Activated CD8-positive, alpha-beta memory T cell treated with anti-CD3 and anti-CD28 coated beads for 36 hours (primary cell): Measurements from ENCODE around the gene PLAU. TPM values are rescaled to one million over a fixed set of nuclear protein-coding genes. Genes with fewer than 3 reads are reported as not detected.

Experiments
- CTCF ChIA-PET: fragments of 350-600 bp; sonication (Branson Sonifier 250); formaldehyde crosslinking; loops from one replicate; lab custom pipeline; 2021; ENCODE audit warnings: antibody characterized with exemption; lab: Charles Lee
- POLR2A ChIA-PET: fragments of 350-600 bp; sonication (Branson Sonifier 250); formaldehyde crosslinking; loops from one replicate; lab custom pipeline; 2021; ENCODE audit warnings: antibody characterized with exemption; lab: Charles Lee
- total RNA-seq, 2 experiments: library from RNA; stranded (reverse); gene quantifications; one replicate each; pipeline ENCODE4 v1.2.3, GENCODE V29; 2021

The PLAU gene
- total RNA-seq, 2 experiments from 2014 or later = 0.25 to 0.38 TPM

DNA sequence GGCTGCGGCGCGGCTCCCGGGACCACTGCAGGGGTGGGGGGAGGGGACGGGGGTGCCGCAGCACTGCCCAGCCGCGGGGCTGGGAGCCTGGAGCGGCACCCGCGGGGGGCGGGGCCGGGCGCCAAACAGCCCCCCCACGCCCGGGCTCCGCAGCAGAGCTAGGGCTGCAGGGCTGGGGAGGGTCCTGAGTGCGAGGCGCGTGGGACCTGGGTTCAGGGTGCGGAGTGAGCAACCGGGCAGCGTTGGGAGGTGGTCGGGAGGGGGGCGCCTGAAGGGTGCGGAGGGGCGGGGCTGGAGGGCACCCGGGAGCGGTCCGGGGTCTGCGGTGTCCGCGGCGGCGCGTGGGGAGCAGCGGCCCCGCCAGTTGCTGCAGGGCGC, 37.1 kb upstream of the PLAU start:
- CTCF ChIA-PET = interaction anchor here (1.0 to 8.2 kb wide), 4 partner anchors 8 to 67 kb away, joined by 3 to 144 read pairs (median 6); no protein-coding TSS in a partner anchor
- POLR2A ChIA-PET = interaction anchor here (1.3 to 2.1 kb wide), 3 partner anchors 8 to 80 kb away, joined by 3 to 14 read pairs (median 4); no protein-coding TSS in a partner anchor

DNA sequence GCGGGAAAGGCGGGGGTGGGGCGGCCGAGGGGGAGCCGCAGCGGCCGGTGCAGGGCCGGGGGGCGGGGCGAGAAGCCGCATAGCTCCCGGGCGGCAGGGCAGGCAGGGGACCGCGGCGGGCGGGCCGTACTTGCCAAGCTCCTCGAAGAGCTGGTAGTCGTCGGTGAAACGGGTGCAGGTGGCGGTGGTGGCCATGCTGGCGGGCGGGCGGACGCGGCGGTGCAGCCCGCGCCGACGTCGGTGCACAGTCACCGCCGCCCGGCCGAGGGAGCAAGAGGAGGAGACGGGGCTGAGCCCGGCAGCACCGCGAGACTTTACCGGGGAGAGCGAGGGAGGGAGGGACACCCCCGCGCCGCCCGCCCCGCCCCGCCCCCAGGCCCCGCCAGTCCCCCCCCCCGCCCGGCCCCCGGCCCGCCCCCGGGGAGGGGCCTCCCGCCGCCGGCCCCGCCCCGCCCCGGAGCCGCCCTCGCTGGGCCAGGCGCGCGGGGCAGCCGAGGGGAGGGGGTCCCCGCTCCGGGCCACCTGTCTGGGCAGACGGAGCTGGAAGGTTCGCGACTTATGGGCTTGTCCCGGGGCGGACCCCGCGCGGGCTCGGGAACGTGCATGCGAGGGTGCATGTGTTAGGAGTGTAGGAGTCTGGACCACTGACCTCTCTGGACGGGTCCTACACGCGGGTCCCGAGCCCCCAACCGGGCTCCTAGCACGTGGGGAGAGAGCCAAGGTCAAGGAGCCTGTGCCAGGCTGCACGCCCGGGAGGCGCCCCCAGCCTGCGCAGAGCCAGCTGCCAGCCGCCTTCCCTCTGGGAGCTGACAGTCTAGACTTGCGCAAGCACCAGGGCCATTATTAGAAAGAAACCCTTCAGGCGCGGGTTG, 36.4 kb upstream of the PLAU start, which contains the start of gene CAMK2G:
Gene CAMK2G (minus strand): TSS at position 289 of the 872 bp plus-strand sequence. CDS start 94 bp downstream, at position 195.
- CTCF ChIA-PET = interaction anchor here (0.6 to 8.2 kb wide), 5 partner anchors 9 to 66 kb away, joined by 3 to 144 read pairs (median 3); no protein-coding TSS in a partner anchor
- POLR2A ChIA-PET = interaction anchor here (1.0 to 2.1 kb wide), 4 partner anchors 9 to 79 kb away, joined by 3 to 14 read pairs (median 4); no protein-coding TSS in a partner anchor

DNA sequence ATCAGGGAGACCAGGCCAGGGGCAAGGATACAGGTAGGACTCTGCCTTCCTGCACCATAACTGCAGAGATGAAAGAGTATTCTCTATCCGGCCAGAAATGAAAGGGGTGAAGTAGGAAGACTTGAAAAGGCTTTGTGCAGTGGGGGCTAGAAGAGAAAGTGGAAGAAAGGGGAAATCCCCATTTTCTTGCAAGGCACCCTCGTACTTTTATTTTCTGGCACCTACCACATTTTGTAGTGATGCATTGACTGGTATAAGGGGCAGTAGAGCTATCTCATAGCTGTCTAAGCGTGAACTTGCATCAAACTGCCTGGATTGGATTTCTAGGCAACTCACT, 35.8 kb upstream of the PLAU start:
- ChIA-PET POLR2A (interaction anchor here (1.0 to 2.1 kb wide), 2 partner anchors 10 to 28 kb away, joined by 4 to 14 read pairs; no protein-coding TSS in a partner anchor), CTCF (interaction anchor here (0.6 to 8.2 kb wide), 3 partner anchors 9 to 41 kb away, joined by 3 to 144 read pairs (median 8); no protein-coding TSS in a partner anchor)

DNA sequence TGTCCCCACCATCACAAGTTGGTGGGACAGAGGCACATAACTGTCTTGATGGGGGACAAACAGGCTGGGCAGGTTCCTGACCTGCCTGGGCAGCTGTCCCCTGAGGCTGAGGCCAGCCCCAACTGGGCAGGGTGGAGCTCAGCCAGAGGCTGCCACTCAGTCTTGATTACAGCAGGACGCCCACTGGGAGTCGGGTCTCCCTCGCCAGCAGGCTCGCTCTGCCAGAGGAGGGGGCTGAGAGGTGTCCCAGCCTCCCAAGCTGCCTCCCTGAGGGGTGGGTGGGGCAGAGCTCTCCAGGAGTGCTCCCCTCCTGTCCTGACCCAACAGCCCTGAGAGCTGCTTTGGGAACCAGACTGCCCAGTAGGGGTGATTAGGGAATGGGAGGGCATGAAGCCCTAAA, 34.8 kb upstream of the PLAU start:
- ChIA-PET CTCF (interaction anchor here (1.3 to 8.2 kb wide), 2 partner anchors 28 to 65 kb away, joined by 4 to 144 read pairs; no protein-coding TSS in a partner anchor), POLR2A (no interaction called here)

DNA sequence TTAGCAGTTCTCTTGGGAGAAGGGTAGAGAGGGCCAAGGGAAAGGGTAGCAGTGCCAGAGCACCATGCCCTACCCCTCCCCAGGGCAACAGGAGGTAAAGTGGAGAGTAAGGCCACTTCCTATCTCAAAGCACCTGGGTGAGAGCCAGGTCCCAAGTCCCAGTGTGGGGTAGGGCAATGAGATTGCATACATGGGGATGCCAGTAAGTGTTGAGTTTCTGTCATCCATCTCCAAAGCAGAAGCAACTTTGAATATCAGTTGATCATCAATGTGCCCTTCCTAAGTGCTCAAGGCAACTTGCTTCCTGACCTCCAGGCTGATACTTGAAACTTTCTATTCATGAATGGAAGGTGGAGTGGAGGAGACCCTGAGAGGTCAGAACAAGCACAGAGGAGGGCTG, 34.4 kb upstream of the PLAU start:
- POLR2A ChIA-PET = interaction anchor here (0.7 kb wide), 1 partner anchor 64 kb away, joined by 4 read pairs; no protein-coding TSS in a partner anchor
- CTCF ChIA-PET = interaction anchor here (1.3 to 8.2 kb wide), 2 partner anchors 28 to 64 kb away, joined by 4 to 144 read pairs; no protein-coding TSS in a partner anchor

DNA sequence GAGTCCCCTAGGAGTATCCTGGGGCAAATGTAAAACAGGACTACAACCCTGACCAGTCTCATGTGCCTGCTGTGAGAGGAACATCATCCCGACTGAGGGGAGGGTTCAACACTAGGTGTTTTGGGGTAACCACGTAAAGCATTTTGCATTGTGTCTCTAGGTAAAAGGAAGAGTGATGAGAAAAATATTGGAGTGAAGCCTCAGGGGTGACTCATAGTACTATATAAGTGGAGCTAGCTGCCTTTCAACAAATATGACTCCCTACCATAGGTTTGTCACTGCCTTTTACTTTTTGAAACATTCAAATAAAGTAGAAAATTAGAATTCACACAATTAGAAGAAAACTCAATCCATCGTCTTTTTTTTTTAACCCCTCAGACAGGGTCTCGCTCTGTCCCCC, 34.0 kb upstream of the PLAU start:
- ChIA-PET CTCF (interaction anchor here (0.9 to 8.2 kb wide), 3 partner anchors 15 to 64 kb away, joined by 3 to 144 read pairs (median 4); no protein-coding TSS in a partner anchor), POLR2A (interaction anchor here (0.7 kb wide), 1 partner anchor 64 kb away, joined by 4 read pairs; no protein-coding TSS in a partner anchor)

DNA sequence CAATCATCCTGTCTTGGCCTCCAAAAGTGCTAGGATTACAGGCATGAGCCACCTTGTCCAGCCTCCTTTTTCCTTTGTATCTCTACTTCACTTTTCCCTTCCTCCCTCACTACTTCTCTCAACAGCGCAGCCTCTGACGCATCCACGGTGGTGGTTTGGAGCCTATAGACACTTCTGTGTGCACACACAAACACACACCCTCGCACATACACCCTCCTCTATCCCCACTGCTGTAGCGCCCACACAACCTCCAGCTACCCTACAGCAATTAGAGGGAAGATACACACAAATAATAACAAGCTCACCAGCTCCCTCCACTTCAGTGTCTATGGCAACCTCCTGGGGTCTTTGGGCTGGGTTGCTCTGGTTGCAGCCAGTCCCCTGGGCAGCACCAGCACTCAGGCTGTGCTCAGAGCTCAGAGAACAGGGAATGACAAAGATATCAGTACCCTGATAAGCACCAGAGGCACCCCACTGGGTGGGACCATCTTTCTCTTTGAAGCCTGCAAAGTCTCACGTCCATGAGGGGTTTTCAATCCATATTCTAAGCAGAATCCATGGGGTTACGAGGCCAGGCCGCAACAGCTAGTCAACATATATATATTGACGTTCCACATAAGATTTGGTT, 33.3 kb upstream of the PLAU start:
- CTCF ChIA-PET = interaction anchor here (0.6 to 8.2 kb wide), 4 partner anchors 16 to 334 kb away, joined by 3 to 144 read pairs (median 4); no protein-coding TSS in a partner anchor

DNA sequence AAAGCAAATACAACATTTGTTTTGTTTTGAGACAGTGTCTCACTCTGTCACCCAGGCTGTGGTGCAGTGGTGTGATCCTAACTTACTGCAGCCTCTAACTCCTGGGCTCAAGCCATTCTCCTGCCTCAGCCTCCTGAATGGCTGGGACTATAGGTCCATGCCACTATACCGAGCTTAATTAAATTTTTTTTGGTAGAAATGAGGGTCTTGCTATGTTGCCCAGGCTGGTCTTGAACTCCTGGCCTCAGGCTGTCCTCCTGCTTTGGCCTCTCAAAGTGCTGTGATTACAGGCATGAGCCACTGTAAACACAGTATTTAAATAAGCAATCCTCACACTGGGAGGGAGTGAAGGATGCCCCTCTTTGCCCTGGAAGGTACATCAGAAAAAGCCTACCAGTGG, 32.6 kb upstream of the PLAU start:
- CTCF ChIA-PET = interaction anchor here (0.6 to 8.2 kb wide), 9 partner anchors 21 to 334 kb away, joined by 3 to 144 read pairs (median 6); partner anchors contain the start of gene ZSWIM8
- POLR2A ChIA-PET = no interaction called here

More for the DNA sequence above, 33.3 kb upstream of the PLAU start:
- POLR2A ChIA-PET = no interaction called here

DNA sequence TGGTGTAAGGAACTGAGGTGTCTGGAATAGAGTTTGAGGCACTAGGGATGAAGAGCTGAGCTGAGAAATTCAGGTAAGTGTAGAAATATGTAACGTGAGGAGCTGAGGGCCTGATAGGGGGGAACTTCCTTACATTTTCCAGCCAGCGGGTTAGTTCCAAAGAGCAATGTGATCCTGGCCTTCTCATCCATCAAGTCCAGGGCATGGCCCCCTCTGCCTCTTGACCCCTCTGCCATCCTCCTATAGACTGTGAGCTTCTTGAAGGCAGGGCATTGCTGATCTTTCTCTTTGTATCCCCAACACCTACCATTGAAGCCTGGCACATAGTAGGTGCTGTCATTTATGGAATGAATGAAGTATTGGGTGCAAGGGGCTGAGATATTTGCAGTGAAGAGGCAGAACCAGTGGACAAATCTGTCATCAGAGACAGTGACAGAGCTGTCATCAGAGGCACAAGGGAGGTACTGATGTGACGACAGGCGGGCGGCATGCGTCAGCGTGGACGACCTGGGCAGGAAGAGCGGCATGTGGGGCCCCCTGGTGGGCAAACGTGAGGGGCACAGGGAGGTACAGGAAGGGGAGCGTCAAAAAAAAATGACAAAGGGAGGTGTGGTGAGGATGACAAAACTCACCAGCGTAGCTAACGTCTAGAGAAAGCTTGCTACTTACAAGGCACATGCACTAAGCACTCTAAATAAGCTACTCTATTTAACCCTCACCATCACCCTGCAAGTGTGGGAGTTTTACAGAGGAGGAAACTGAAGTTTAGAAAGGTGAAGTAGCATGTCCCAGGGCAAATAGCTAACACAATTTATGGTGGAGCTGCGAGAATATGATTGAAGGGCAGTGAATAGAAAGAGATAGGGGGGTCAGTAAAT, 31.4 kb upstream of the PLAU start:
- ChIA-PET CTCF (interaction anchor here (0.6 to 8.2 kb wide), 22 partner anchors 9 to 227 kb away, joined by 3 to 144 read pairs (median 6); partner anchors contain the start of gene ZSWIM8), POLR2A (interaction anchor here (0.7 to 1.3 kb wide), 3 partner anchors 63 to 120 kb away, joined by 3 to 4 read pairs (median 4); no protein-coding TSS in a partner anchor)

DNA sequence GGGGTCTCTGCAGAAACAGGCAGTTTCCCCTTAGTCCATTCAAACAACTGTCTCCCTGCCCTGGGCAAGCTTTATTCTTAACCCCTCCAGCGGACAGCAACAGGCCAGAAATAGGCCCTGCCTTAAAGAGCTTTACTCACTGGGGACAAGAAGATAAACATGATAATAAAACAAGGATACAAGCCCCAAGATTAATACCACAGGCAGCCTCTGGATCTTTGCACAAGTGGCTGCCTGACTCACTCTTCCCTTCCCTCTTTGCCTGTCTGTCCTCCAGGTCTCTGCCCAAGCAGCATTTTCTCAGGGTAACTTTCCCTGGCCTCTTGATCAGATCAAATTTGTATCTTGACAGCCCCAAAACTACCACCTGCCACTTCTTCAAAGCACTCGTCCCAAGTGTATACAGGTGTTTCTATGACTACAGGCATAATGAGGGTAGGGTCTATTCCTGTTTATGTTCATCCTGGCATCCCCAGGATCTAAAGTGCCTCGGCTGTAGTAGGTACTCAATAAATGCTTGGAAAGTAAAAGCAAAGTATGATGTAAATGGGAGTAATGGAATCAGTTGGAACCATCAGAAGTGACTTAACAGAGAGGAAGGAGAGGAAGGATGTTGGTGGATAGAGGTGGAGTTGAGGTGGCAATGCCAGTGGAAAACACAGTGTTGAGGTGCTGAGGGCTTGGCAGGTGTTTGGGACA, 29.6 kb upstream of the PLAU start:
- CTCF ChIA-PET = interaction anchor here (0.7 to 8.2 kb wide), 8 partner anchors 16 to 77 kb away, joined by 3 to 144 read pairs (median 3); no protein-coding TSS in a partner anchor
- POLR2A ChIA-PET = no interaction called here

DNA sequence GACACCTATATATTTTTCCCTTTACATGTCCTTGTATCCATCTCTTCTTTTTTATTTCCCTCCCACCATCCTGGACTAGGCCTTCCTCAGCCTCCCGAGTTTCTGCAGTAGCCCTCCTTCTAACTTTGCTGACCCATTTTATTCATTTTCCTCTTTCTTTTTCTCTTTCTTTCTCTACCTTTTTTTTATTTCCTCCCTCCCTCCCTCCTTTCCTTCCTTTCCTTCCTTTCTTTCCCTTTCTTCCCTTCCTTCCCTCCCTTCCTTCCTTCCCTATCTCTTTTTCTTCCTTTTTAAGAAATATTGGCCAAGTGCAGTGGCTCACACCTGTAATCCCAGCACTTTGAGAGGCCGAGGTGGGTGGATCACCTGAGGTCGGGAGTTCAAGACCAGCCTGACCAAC, 26.9 kb upstream of the PLAU start:
- CTCF ChIA-PET = interaction anchor here (8.9 kb wide), 1 partner anchor 55 kb away, joined by 132 read pairs; no protein-coding TSS in a partner anchor
- POLR2A ChIA-PET = no interaction called here

DNA sequence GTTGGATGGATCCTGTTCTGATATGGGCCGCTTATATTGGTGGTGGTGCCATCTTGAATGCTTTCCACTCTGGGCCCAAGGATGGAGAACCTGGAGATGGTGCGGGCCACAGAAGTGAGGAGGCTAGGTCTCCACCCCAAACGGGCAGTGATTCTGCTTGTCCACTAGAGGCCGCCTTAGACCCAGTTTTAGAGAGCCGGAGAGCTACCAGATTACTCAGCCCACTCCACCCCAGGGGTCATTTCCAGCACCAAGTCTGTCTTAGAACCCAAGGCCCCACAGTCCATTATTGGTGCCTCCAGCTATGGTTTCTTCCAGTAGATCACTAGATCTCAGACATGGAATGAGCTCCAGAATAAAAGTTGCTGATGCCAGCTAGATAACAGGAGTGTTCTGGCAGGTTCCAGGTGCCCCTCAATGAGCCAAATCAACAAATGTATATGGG, 24.8 kb upstream of the PLAU start:
- POLR2A ChIA-PET = interaction anchor here (0.5 to 0.9 kb wide), 2 partner anchors 22 to 55 kb away, joined by 3 read pairs; no protein-coding TSS in a partner anchor
- CTCF ChIA-PET = interaction anchor here (0.5 to 8.9 kb wide), 31 partner anchors 8 to 221 kb away, joined by 3 to 132 read pairs (median 4); no protein-coding TSS in a partner anchor

DNA sequence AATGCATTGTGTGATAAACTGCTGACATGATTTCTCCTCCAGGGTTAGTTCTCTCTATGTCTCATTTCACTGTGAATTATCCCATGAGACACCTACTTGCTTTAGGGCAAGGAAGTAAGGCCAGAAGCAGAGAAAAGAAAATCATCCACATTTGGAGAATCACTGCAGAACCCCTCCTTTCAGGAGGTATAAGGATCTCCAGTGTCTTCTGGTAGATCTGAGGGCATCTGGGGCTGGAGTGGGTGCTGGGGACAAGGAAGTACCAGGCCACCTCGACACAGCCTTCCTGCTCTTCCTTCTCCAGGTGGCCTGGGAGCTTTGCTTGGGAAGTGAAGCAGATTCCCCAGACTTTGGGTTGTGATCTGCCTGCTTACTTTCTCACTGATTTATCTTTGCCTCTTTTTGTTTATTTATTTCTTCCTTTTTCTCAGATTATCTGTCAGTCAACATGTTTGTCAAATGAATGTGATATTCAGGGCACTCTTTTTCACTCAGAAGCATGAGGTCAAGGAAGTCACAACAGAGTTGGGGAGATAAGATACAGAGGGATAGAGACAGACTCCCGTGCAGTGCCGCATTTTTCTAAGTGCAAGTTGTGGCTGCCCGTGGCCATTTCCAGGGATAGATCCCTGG, 24.2 kb upstream of the PLAU start:
- CTCF ChIA-PET = interaction anchor here (0.6 to 8.9 kb wide), 32 partner anchors 8 to 357 kb away, joined by 3 to 132 read pairs (median 4); no protein-coding TSS in a partner anchor
- POLR2A ChIA-PET = interaction anchor here (0.9 kb wide), 1 partner anchor 55 kb away, joined by 3 read pairs; no protein-coding TSS in a partner anchor

DNA sequence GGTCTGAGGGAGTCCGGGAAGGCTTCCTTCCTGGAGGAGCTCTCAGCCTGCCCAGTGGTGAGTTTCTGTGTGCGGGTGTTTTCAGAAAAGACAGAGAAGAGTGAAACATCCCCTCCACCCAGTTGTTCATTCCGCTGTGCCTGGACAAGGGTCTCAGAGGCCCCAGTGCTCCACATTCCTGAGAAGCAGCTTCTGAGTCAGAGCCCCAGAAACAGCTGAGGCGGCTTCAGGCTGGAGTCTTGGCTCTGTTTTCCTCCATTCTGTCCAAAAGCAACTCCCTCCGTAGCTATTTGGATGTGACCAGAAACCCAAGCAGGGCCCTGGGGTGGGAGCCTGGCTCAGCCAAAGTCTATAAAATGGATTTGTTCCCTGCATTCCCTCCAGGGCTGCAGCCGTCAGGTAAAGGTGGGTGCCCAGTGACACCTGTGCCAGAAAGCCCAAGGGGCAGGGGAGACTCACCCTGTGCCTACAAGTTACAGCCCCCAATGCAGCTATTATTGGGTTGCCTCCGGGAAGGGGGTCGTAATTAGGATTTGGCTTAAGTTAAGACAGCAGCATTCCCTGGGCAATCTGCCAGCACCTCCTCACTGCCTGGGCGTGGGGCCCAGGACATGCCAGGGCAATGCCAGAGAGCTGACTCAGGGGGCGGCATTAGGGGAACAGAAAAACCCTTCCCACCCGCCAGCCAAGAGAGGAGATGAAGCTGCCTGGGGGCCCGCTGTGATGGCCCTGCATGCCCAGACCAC, 23.5 kb upstream of the PLAU start:
- ChIA-PET CTCF (interaction anchor here (0.9 to 8.9 kb wide), 13 partner anchors 8 to 356 kb away, joined by 3 to 132 read pairs (median 4); no protein-coding TSS in a partner anchor), POLR2A (no interaction called here)

DNA sequence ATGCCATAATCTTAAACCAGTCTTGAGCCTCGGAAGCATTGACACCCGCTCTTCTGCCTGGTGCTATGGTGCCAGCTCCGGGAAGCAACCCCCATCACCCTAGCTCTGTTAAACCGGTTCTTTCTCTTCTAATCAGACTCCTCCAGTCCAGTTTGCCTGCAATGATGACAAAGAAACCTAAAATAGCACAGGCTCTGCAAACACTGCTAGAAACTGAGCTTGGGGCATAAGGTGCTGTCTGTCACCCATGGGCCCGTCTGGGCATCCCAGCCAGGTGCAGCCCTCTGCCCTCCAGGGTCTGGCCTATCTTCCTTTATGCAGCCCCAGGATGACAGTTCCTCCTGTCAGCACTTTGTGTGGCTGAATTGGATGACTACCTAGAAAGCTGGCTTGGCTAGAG, 22.4 kb upstream of the PLAU start:
- ChIA-PET POLR2A (interaction anchor here (1.2 kb wide), 1 partner anchor 52 kb away, joined by 3 read pairs; no protein-coding TSS in a partner anchor), CTCF (interaction anchor here (1.1 to 8.9 kb wide), 5 partner anchors 7 to 50 kb away, joined by 3 to 132 read pairs (median 4); no protein-coding TSS in a partner anchor)
